ENCODE data around the gene SLC11A2. TPM values are rescaled to one million over a fixed set of nuclear protein-coding genes. Genes with fewer than 3 reads are reported as not detected.
A peak's percentile ranks its signal among the peaks of the same experiment; 100 is the strongest.

The SLC11A2 gene
- total and polyA plus RNA-seq, 2 experiments from 2014 or later = 18.7 to 22.8 TPM

GRCh38 chr12:50988051-50988450 lies 38.1 kb downstream of the SLC11A2 start:
- H3K4me2 ChIP-seq (ENCODE audit: unreplicated experiment) = no peak overlapping the region
- no peaks in the 10 kb centered on the region for H3K9me3 ChIP-seq (ENCODE audit: low read depth)
- peaks cover 33% of the 10 kb centered on the region for H3K4me1 ChIP-seq (ENCODE audit: insufficient read depth)
- H3K27me3 ChIP-seq (replicated peaks; ENCODE audit: insufficient read depth) = no peaks in the 10 kb centered on the region
- no peaks in the 10 kb centered on the region for H4K20me1 ChIP-seq (ENCODE audit: insufficient read depth)
- in situ Hi-C loops (cut with MboI) = no loop called here
- no peaks in the 10 kb centered on the region for H3K79me2 ChIP-seq (ENCODE audit: insufficient read depth)
- H3F3A ChIP-seq (ENCODE audit: insufficient read depth) = peaks cover 43% of the 10 kb centered on the region
- H3K9me2 ChIP-seq (ENCODE audit: insufficient read depth) = no peaks in the 10 kb centered on the region
- H3K36me3 ChIP-seq (ENCODE audit: low read depth) = peaks cover 10% of the 10 kb centered on the region; the same call in 1 of the 2 replicates
- DNase-seq = peak; percentile 75
- no peak overlapping the region for H3K9ac ChIP-seq
- H3K27ac ChIP-seq = peak overlapping the region; percentile 23; the same call in 1 of the 2 replicates
- TF ChIP-seq EZH2phosphoT487 (IDR thresholded peaks at IDR 0.05; ENCODE audit: insufficient read depth, low read depth) (no peak), EZH2 (IDR thresholded peaks at IDR 0.05; ENCODE audit: insufficient read depth, poor library complexity, severe bottlenecking) (no peak)
- 14 to 19% methylated on average over 5 of the region's 5 CpGs for WGBS, 2 experiments (ENCODE audit: low coverage in 1 of 2, low lambda C conversion rate in 2 of 2, missing lambda C conversion rate in 2 of 2)
- H2AFZ ChIP-seq = no peak overlapping the region
- H3K4me3 ChIP-seq = no peak overlapping the region

- TF ChIP-seq EZH2phosphoT487 (IDR thresholded peaks at IDR 0.05; ENCODE audit: insufficient read depth, low read depth) = no peak
- no peak for TF ChIP-seq EZH2 (IDR thresholded peaks at IDR 0.05; ENCODE audit: insufficient read depth, poor library complexity, severe bottlenecking)
- in situ Hi-C loops (cut with MboI) = no loop called here
- H3K27ac ChIP-seq = peak overlapping the region; percentile 23; the same call in 1 of the 2 replicates
These were observed 39.0 kb downstream of the SLC11A2 start for GRCh38 chr12:50986966-50987737.

GRCh38 chr12:50985322-50985721 lies 40.9 kb downstream of the SLC11A2 start:
- Histone ChIP-seq H3K9me2 (ENCODE audit: insufficient read depth) (no peaks in the 10 kb centered on the region), H3K36me3 (ENCODE audit: low read depth) (no peaks in the 10 kb centered on the region), H3K9me3 (ENCODE audit: low read depth) (no peaks in the 10 kb centered on the region), H3K79me2 (ENCODE audit: insufficient read depth) (no peaks in the 10 kb centered on the region), H3K9ac (peak overlapping the region; percentile 61), H3K27me3 (replicated peaks; ENCODE audit: insufficient read depth) (no peaks in the 10 kb centered on the region), H3F3A (ENCODE audit: insufficient read depth) (peaks cover 43% of the 10 kb centered on the region), H3K4me3 (peak overlapping the region; percentile 14; the same call in 1 of the 2 replicates), H3K4me2 (ENCODE audit: unreplicated experiment) (peak overlapping the region; percentile 57), H3K27ac (peak overlapping the region; percentile 93), H2AFZ (peak overlapping the region; percentile 73), H3K4me1 (ENCODE audit: insufficient read depth) (peaks cover 33% of the 10 kb centered on the region), H4K20me1 (ENCODE audit: insufficient read depth) (no peaks in the 10 kb centered on the region)
- in situ Hi-C loops (cut with MboI) = no loop called here
- no peak for TF ChIP-seq EZH2phosphoT487 (IDR thresholded peaks at IDR 0.05; ENCODE audit: insufficient read depth, low read depth)
- no peak for TF ChIP-seq EZH2 (IDR thresholded peaks at IDR 0.05; ENCODE audit: insufficient read depth, poor library complexity, severe bottlenecking)
- DNase-seq = peak; percentile 95

More at GRCh38 chr12:50986966-50987737, 39.0 kb downstream of the SLC11A2 start:
- peak; percentile 75 for DNase-seq
- H3K9me3 ChIP-seq (ENCODE audit: low read depth) = no peaks in the 10 kb centered on the region
- 15 to 17% methylated on average over 8 of the region's 8 CpGs for WGBS, 2 experiments (ENCODE audit: low coverage in 1 of 2, low lambda C conversion rate in 2 of 2, missing lambda C conversion rate in 2 of 2)
- H3K27me3 ChIP-seq (replicated peaks; ENCODE audit: insufficient read depth) = no peaks in the 10 kb centered on the region
- no peak overlapping the region for H3K4me3 ChIP-seq
- H3K9me2 ChIP-seq (ENCODE audit: insufficient read depth) = no peaks in the 10 kb centered on the region
- H3K9ac ChIP-seq = no peak overlapping the region
- no peak overlapping the region for H3K4me2 ChIP-seq (ENCODE audit: unreplicated experiment)
- H3K36me3 ChIP-seq (ENCODE audit: low read depth) = peaks cover 9% of the 10 kb centered on the region; the same call in 1 of the 2 replicates
- H4K20me1 ChIP-seq (ENCODE audit: insufficient read depth) = no peaks in the 10 kb centered on the region
- no peak overlapping the region for H2AFZ ChIP-seq
- peaks cover 33% of the 10 kb centered on the region for H3K4me1 ChIP-seq (ENCODE audit: insufficient read depth)
- peaks cover 43% of the 10 kb centered on the region for H3F3A ChIP-seq (ENCODE audit: insufficient read depth)
- H3K79me2 ChIP-seq (ENCODE audit: insufficient read depth) = no peaks in the 10 kb centered on the region

- peaks cover 43% of the 10 kb centered on the region for H3F3A ChIP-seq (ENCODE audit: insufficient read depth)
- TF ChIP-seq EZH2phosphoT487 (IDR thresholded peaks at IDR 0.05; ENCODE audit: insufficient read depth, low read depth) (no peak), EZH2 (IDR thresholded peaks at IDR 0.05; ENCODE audit: insufficient read depth, poor library complexity, severe bottlenecking) (no peak)
- peak overlapping the region; percentile 14; the same call in 1 of the 2 replicates for H3K4me3 ChIP-seq
- peak overlapping the region; percentile 61 for H3K9ac ChIP-seq
- 42 to 44% methylated on average over 2 of the region's 2 CpGs for WGBS, 2 experiments (ENCODE audit: low coverage in 1 of 2, low lambda C conversion rate in 2 of 2, missing lambda C conversion rate in 2 of 2)
- no peaks in the 10 kb centered on the region for H3K79me2 ChIP-seq (ENCODE audit: insufficient read depth)
- H3K9me3 ChIP-seq (ENCODE audit: low read depth) = no peaks in the 10 kb centered on the region
- peak overlapping the region; percentile 93 for H3K27ac ChIP-seq
- H2AFZ ChIP-seq = peak overlapping the region; percentile 73
- H3K27me3 ChIP-seq (replicated peaks; ENCODE audit: insufficient read depth) = no peaks in the 10 kb centered on the region
- in situ Hi-C loops (cut with MboI) = no loop called here
- peaks cover 33% of the 10 kb centered on the region for H3K4me1 ChIP-seq (ENCODE audit: insufficient read depth)
- H4K20me1 ChIP-seq (ENCODE audit: insufficient read depth) = no peaks in the 10 kb centered on the region
- peak; percentile 64 for DNase-seq
- H3K36me3 ChIP-seq (ENCODE audit: low read depth) = 0 out of 2 replicates have a peak, but pooled peaks cover 2% of the 10 kb centered on the region
- peak overlapping the region; percentile 57 for H3K4me2 ChIP-seq (ENCODE audit: unreplicated experiment)
- no peaks in the 10 kb centered on the region for H3K9me2 ChIP-seq (ENCODE audit: insufficient read depth)
These were observed 41.4 kb downstream of the SLC11A2 start for GRCh38 chr12:50984586-50985298.
